CD4-positive, alpha-beta T cell treated with Interleukin-6 at 100 ng/mL for 8 hours (primary cell): ENCODE results near the gene SMLR1.
"Not testable (repeated sequence)": the region's sequence is repeated elsewhere in the genome, so short reads cannot be mapped to it uniquely, and the experiment has no call there.

ENCODE experiments used
- DNase-seq: peaks from one replicate; pipeline ENCODE4 v3.0.0-alpha.2; 2020; ENCODE audit warnings: mixed read lengths, low spot score

Gene SMLR1

GRCh38 chr6:130827247-130828149 lies at the start of gene SMLR1:
Gene SMLR1, plus strand, starts transcription at chr6:130827406. Its CDS starts 8 bp downstream, at chr6:130827414.
- DNase-seq, result no peak

- no peak for DNase-seq
Observed at GRCh38 chr6:130778946-130779657, 48.1 kb upstream of the SMLR1 start.

- no peak for DNase-seq
Observed at GRCh38 chr6:130779658-130780033, 47.6 kb upstream of the SMLR1 start.

GRCh38 chr6:130780122-130780521 lies 47.1 kb upstream of the SMLR1 start:
- DNase-seq, result no peak

- peak; percentile 6 for DNase-seq
Observed at GRCh38 chr6:130781557-130781956, 45.6 kb upstream of the SMLR1 start.

GRCh38 chr6:130783416-130784107 lies 43.6 kb upstream of the SMLR1 start:
- DNase-seq, result no peak

- DNase-seq, result no peak
Observed at GRCh38 chr6:130787726-130788500, 39.3 kb upstream of the SMLR1 start.

- DNase-seq, result no peak
Observed at GRCh38 chr6:130788954-130789353, 38.3 kb upstream of the SMLR1 start.

- no peak for DNase-seq
Observed at GRCh38 chr6:130794010-130794697, 33.1 kb upstream of the SMLR1 start.

GRCh38 chr6:130794738-130795137 lies 32.5 kb upstream of the SMLR1 start:
- DNase-seq, result no peak

GRCh38 chr6:130796313-130796905 lies 30.8 kb upstream of the SMLR1 start:
- no peak for DNase-seq

GRCh38 chr6:130797061-130797460 lies 30.1 kb upstream of the SMLR1 start:
- no peak for DNase-seq

- not testable (repeated sequence) for DNase-seq
Observed at GRCh38 chr6:130801368-130801767, 25.8 kb upstream of the SMLR1 start.

- no peak for DNase-seq
Observed at GRCh38 chr6:130810307-130811030, 16.7 kb upstream of the SMLR1 start.

GRCh38 chr6:130811932-130812331 lies 15.3 kb upstream of the SMLR1 start:
- no peak for DNase-seq

GRCh38 chr6:130814506-130814905 lies 12.7 kb upstream of the SMLR1 start:
- DNase-seq, result no peak

GRCh38 chr6:130815200-130816071 lies 11.8 kb upstream of the SMLR1 start:
- no peak for DNase-seq

GRCh38 chr6:130822736-130823135 lies 4.5 kb upstream of the SMLR1 start:
- no peak for DNase-seq
